Sigmoid colon (tissue), 7 donors: ENCODE results near the gene SLC38A6. TPM values are rescaled to one million over a fixed set of nuclear protein-coding genes. Genes with fewer than 3 reads are reported as not detected.

ENCODE experiments used
- DNase-seq: peaks from one replicate; pipeline ENCODE4 v3.0.0-alpha.2; 2019
- H3K27ac ChIP-seq, 4 donors: fragments of 200-600 bp; sonication (generic); one replicate each; pipeline ENCODE4 v1.5.1; 2016 to 2019; ENCODE audit warnings: mild to moderate bottlenecking in 1 of 4
- H3K27me3 ChIP-seq, 3 donors: fragments of 200-600 bp; sonication (generic); one replicate each; pipeline ENCODE4 v1.5.1; 2019; ENCODE audit warnings: mild to moderate bottlenecking in 1 of 3
- H3K36me3 ChIP-seq, 4 donors: fragments of 200-600 bp; sonication (generic); one replicate each; pipeline ENCODE4 v1.5.1; 2016 to 2019
- H3K4me1 ChIP-seq, 4 donors: fragments of 200-600 bp; sonication (generic); one replicate each; pipeline ENCODE4 v1.5.1; 2017 to 2019
- H3K4me3 ChIP-seq, 4 donors: fragments of 200-600 bp; sonication (generic); one replicate each; pipeline ENCODE4 v1.5.1; 2017 to 2019; ENCODE audit warnings: mild to moderate bottlenecking in 2 of 4, moderate library complexity in 1 of 4
- H3K9me3 ChIP-seq, 4 donors: fragments of 200-600 bp in 3 of 4; sonication (generic) in 3 of 4; one replicate each; pipeline versions ENCODE4 v1.5.1 to v1.6.1; 2013 to 2019
- CTCF ChIP-seq, 4 experiments: fragments of 450-650 bp in 3 of 4; fragments of 200-600 bp in 1 of 4; IDR thresholded peaks; one replicate each; pipeline ENCODE4 v1.5.1; 2016 to 2019; ENCODE audit warnings: antibody characterized with exemption in 4 of 4, mild to moderate bottlenecking in 3 of 4, moderate library complexity in 2 of 4
- EP300 ChIP-seq, 4 donors: sonication (generic); formaldehyde crosslinking; IDR thresholded peaks; one replicate each; pipeline ENCODE4 v1.6.1; 2017; ENCODE audit warnings: antibody characterized with exemption in 4 of 4
- POLR2A ChIP-seq, 2 donors: fragments of 450-650 bp; IDR thresholded peaks; one replicate each; pipeline ENCODE4 v1.6.1; 2016; ENCODE audit warnings: antibody characterized with exemption in 2 of 2, mild to moderate bottlenecking in 2 of 2, moderate library complexity in 2 of 2
- POLR2AphosphoS5 ChIP-seq, 4 donors: sonication (generic); formaldehyde crosslinking; IDR thresholded peaks; one replicate each; pipeline ENCODE4 v1.6.1; 2017; ENCODE audit warnings: antibody characterized with exemption in 4 of 4
- WGBS, 2 donors: extraction: QIAGEN DNeasy Blood & Tissue Kit; methylation state at CpG; one replicate each; pipeline ENCODE4 v1.1.7; 2013; 5-methylcytosine and 5-hydroxymethylcytosine counted together
- intact Hi-C: fragments of 100-400 bp; cut with DNase I; formaldehyde crosslinking; loops from one replicate; pipeline ENCODE4 v1.15.1; 2023
- polyA plus RNA-seq, 3 donors: library from polyadenylated mRNA; stranded (reverse); fragments of 200-250 nt; gene quantifications; one replicate each; pipeline ENCODE4 v1.2.3, GENCODE V29; 2013
- total RNA-seq, 4 donors: library from RNA; depleted of rRNA; stranded (reverse); fragments of >200 nt; gene quantifications; one replicate each; pipeline ENCODE4 v1.1.0, GENCODE V29; 2016
- donor health status: healthy with polysubstance abuse.
- donor health status: Bipolar disorder and iron deficiency.
- donor health status: healthy.

SLC38A6 gene
- total and polyA plus RNA-seq, 7 donors = 3.0 to 27.3 (median 11.8) TPM

- no peak overlapping the region for H3K27ac ChIP-seq
- H3K9me3 ChIP-seq = no peaks in the 10 kb centered on the region
- no peaks in the 10 kb centered on the region for H3K4me1 ChIP-seq
- no peaks in the 10 kb centered on the region for H3K36me3 ChIP-seq
- intact Hi-C loops = no loop called here
- H3K27me3 ChIP-seq = no peaks in the 10 kb centered on the region
- DNase-seq = no peak
- TF ChIP-seq EP300 (IDR thresholded peaks at IDR 0.05) (no peak), POLR2A (IDR thresholded peaks at IDR 0.05) (no peak), POLR2AphosphoS5 (IDR thresholded peaks at IDR 0.05) (no peak), CTCF (IDR thresholded peaks at IDR 0.05) (no peak)
- 78 to 84% methylated on average over 2 of the region's 2 CpGs for WGBS, 2 donors
- no peak overlapping the region for H3K4me3 ChIP-seq
These were observed 95.5 kb downstream of the SLC38A6 start for GRCh38 chr14:61076556-61076955.

GRCh38 chr14:61077437-61077836 is 96.4 kb downstream of the SLC38A6 start:
- H3K36me3 ChIP-seq = no peaks in the 10 kb centered on the region
- H3K4me1 ChIP-seq = no peaks in the 10 kb centered on the region
- no peaks in the 10 kb centered on the region for H3K9me3 ChIP-seq
- no peak overlapping the region for H3K27ac ChIP-seq
- TF ChIP-seq POLR2AphosphoS5 (IDR thresholded peaks at IDR 0.05) = no peak
- no peak for TF ChIP-seq EP300 (IDR thresholded peaks at IDR 0.05)
- no peak for TF ChIP-seq POLR2A (IDR thresholded peaks at IDR 0.05)
- TF ChIP-seq CTCF (IDR thresholded peaks at IDR 0.05) = no peak
- H3K4me3 ChIP-seq = no peak overlapping the region
- H3K27me3 ChIP-seq = no peaks in the 10 kb centered on the region
- DNase-seq = no peak
- intact Hi-C loops = no loop called here

GRCh38 chr14:61077951-61078720 is 97.1 kb downstream of the SLC38A6 start:
- no peak for TF ChIP-seq EP300 (IDR thresholded peaks at IDR 0.05)
- no peak for TF ChIP-seq POLR2A (IDR thresholded peaks at IDR 0.05)
- TF ChIP-seq CTCF (IDR thresholded peaks at IDR 0.05) = no peak
- TF ChIP-seq POLR2AphosphoS5 (IDR thresholded peaks at IDR 0.05) = no peak
- no peaks in the 10 kb centered on the region for H3K4me1 ChIP-seq
- H3K9me3 ChIP-seq = no peaks in the 10 kb centered on the region
- no peak overlapping the region for H3K4me3 ChIP-seq
- H3K27ac ChIP-seq = no peak overlapping the region
- DNase-seq = no peak
- intact Hi-C loops = no loop called here
- H3K27me3 ChIP-seq = no peaks in the 10 kb centered on the region
- H3K36me3 ChIP-seq = no peaks in the 10 kb centered on the region
- WGBS, 2 donors = 88 to 94% methylated on average over 4 of the region's 4 CpGs

GRCh38 chr14:61080591-61081010 is 99.6 kb downstream of the SLC38A6 start:
- WGBS, 2 donors = 79 to 91% methylated on average over 11 of the region's 11 CpGs
- H3K27ac ChIP-seq = no peak overlapping the region
- TF ChIP-seq POLR2A (IDR thresholded peaks at IDR 0.05) (no peak), EP300 (IDR thresholded peaks at IDR 0.05) (no peak), POLR2AphosphoS5 (IDR thresholded peaks at IDR 0.05) (no peak), CTCF (IDR thresholded peaks at IDR 0.05) (no peak)
- no peaks in the 10 kb centered on the region for H3K9me3 ChIP-seq
- no peaks in the 10 kb centered on the region for H3K27me3 ChIP-seq
- H3K4me3 ChIP-seq = no peak overlapping the region
- no peaks in the 10 kb centered on the region for H3K36me3 ChIP-seq
- no peak for DNase-seq
- H3K4me1 ChIP-seq = no peaks in the 10 kb centered on the region
- intact Hi-C loops = no loop called here

- intact Hi-C loops = no loop called here
- Histone ChIP-seq H3K9me3 (no peaks in the 10 kb centered on the region), H3K4me1 (no peaks in the 10 kb centered on the region), H3K27me3 (no peaks in the 10 kb centered on the region), H3K4me3 (no peak overlapping the region), H3K27ac (no peak overlapping the region), H3K36me3 (no peaks in the 10 kb centered on the region)
- 80 to 85% methylated on average over 1 of the region's 1 CpG for WGBS, 2 donors
- no peak for DNase-seq
- no peak for TF ChIP-seq EP300 (IDR thresholded peaks at IDR 0.05)
- TF ChIP-seq POLR2A (IDR thresholded peaks at IDR 0.05) = no peak
- TF ChIP-seq CTCF (IDR thresholded peaks at IDR 0.05) = no peak
- no peak for TF ChIP-seq POLR2AphosphoS5 (IDR thresholded peaks at IDR 0.05)
These were observed 107.0 kb downstream of the SLC38A6 start for GRCh38 chr14:61088081-61088480.
